Limb (tissue), 2 donors: ENCODE data around the gene ATXN1L.
"Not testable (repeated sequence)": the region's sequence is repeated elsewhere in the genome, so short reads cannot be mapped to it uniquely, and the experiment has no call there.

Experiments
- DNase-seq, 2 donors: peaks; one replicate each; pipeline ENCODE4 v3.0.0-alpha.2; 2016; ENCODE audit errors: extremely low spot score in 2 of 2

ATXN1L gene

DNA sequence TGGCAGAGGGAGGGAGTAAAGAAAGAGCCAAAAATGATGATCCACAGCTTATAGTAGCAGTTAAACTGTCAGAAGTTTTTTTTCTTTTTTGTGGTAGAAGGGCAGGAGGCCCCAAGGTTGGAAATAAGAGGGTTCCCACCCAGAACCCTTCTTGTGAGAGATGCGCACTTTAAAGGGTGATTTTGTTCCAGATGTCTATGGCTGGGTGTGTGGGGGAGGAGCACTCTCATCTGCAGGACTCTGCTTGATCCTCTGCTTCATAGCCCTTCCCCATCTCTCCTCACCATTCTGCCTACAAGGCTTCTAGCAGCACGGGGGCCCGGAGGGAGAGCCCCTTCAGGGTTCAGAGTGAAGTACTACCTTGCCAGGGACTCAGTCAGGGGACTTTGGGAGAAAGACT is 6.4 kb downstream of the ATXN1L start:
- no peak for DNase-seq

GRCh38 chr16:71852561-71852960 is 6.8 kb downstream of the ATXN1L start:
- no peak for DNase-seq

DNA sequence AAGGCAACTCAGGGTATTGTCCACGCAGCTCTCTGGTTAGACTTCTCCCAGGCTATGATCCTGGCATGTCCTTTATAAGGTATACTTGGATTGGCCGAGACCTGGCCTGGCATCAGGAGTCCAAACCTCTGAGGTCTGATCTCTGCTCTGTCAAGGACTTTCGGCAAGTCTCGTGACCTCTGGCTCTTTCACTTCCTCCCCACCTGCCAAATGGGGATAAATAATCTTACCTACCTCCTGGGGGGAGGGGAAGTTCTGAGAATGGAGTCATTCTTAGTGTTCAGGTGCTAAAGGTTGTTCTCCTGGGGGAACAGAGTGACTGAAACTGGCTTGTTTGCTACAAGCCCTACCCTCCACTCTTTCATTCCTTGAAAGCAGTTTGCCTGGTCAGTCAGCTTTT is 7.6 kb downstream of the ATXN1L start:
- no peak for DNase-seq

DNA sequence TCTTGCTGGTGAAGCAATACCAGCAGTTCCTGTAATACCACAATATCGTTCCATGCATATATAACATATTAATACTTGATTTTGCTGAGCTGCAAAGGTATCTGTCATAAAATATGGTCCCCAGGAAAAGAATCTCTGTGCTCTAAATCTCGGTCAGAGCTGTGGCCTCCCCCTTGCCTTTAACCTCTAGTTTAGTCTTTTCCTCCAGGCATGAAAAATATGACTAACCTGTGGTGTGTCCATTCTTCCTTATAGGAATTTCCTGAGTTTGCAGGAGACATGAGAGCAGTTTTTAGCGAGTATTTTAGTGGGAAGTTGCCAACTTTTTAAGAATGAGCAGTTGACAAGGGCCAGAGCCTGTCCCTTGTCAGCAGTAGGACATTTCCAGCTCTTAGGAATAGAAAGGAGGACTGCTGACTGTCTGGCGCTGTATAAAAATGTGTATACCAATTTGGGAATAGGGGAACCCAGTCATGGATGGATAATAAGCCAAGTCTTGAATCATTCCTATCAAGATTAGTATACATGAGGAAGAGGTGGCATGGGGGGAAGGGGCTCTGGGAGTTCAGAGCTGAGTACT is 8.7 kb downstream of the ATXN1L start:
- no peak for DNase-seq

- no peak for DNase-seq
Observed at GRCh38 chr16:71855937-71856662, 10.3 kb downstream of the ATXN1L start.

GRCh38 chr16:71859762-71860521 is 14.2 kb downstream of the ATXN1L start:
- DNase-seq: no peak

- DNase-seq: no peak
Observed at GRCh38 chr16:71863995-71864394, 18.2 kb downstream of the ATXN1L start.

GRCh38 chr16:71865173-71865863 is 19.5 kb downstream of the ATXN1L start:
- no peak for DNase-seq

GRCh38 chr16:71867175-71867574 is 21.4 kb downstream of the ATXN1L start:
- DNase-seq: not testable (repeated sequence)

DNA sequence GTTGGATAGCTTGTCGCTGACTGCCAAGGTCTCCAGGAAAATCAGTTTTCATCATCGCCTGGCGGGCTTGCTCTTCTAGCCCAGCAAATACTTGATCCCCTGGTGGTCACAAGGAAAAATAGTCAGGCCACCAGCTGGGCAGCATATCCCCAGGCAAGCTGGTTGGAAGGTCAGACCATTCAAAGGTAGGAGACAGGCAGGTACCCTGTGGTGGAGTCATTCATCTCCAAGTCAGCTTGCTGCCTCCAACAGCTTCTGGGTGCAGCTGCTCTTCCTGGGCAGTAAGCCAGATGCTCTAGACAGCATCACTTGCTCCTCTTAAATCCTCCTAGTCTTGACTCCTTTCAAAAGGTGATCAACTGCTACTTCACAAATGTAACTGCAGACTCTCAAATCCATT is 22.2 kb downstream of the ATXN1L start:
- no peak for DNase-seq

DNA sequence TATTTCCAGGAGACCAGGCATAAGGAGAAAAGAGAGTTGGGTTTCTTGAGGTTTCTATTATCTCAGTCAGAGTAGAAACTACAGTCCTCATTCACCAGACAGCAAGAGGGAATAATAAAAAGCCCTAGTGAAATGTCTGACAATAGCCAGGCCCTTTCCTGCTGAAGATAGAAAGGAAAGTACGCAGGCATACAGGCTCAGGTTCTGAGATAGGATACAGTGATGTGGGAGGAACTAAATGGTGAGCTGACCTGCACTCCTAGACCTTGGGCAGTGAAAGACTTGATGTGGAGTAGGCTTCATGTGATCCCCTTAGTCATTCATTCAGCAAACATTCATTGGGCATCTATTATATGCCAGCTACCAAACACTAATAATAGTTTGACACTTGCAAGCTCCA is 23.3 kb downstream of the ATXN1L start:
- DNase-seq: no peak

- no peak for DNase-seq
Observed at GRCh38 chr16:71870818-71871217, 25.0 kb downstream of the ATXN1L start.

DNA sequence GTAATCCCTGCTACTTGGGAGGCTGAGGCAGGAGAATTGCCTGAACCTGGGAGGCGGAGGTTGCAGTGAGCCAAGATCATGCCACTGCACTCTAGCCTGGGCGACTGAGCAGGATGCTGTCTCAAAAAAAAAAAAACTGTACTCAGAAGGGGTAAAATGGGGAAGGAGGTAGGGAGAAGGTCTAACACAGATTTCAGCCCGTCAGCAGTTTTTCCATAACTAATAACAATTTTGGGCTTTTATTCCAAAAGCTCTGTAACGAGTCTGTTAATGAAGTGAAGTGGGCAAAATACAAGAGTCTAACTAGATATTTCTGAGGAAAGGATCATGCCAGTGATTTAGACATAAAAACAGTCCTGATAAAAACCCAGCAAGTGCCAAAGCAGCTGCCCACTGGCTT is 27.4 kb downstream of the ATXN1L start:
- DNase-seq: no peak

- DNase-seq: no peak
Observed at GRCh38 chr16:71878911-71879310, 33.1 kb downstream of the ATXN1L start.

DNA sequence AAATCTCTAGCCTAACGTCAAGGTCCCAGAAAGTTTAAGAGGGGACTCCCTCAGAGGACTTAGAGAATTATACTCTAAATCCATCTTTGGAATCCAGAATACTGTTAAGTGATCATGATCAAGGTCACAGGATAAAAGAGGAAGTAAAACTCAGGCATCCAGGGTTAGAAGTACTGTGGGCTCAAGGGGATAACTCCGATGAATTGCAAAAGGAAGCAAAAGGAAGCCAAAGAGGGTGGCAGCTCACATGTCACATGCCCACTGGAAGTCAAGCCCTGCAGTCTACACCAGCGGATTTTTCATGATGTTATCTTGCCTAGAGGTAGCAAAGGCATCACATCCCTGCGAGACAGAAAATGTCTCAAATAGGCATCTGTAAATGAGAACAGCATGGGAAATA is 34.4 kb downstream of the ATXN1L start:
- no peak for DNase-seq

DNA sequence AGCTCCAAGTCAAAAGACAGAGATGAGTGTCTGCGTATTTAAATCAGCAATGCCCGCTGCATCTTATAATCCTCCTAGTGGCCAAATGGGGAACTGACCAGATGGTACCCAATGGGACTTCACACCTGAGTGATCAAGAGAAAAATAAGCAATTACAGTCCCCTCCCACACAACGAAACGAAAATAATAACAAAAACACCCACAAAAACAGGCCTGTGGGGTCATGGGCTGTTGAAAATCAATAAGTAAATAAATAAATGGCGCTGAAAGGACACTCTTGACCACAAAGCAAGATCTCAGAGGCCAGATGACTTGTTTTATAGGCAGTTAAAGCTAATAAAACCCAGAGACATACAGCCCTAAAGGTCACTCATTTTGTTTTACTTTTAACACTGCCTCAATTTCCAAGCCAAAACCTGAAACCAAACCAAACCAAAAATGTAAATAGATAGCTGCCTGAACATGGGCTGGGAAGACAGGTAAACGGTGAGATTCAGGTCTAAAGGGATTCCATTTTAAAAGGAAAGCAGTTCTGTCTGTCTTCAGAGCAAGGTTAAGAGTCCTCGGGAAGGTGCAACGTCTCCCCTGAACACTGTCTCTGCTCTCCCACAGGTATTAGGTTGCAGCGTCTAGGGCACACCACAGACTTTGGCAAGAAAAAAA is 36.9 kb downstream of the ATXN1L start:
- peak; percentile 69 to 77 for DNase-seq

- DNase-seq: peak; percentile 17 to 79
Observed at GRCh38 chr16:71883168-71883848, 37.5 kb downstream of the ATXN1L start.

DNA sequence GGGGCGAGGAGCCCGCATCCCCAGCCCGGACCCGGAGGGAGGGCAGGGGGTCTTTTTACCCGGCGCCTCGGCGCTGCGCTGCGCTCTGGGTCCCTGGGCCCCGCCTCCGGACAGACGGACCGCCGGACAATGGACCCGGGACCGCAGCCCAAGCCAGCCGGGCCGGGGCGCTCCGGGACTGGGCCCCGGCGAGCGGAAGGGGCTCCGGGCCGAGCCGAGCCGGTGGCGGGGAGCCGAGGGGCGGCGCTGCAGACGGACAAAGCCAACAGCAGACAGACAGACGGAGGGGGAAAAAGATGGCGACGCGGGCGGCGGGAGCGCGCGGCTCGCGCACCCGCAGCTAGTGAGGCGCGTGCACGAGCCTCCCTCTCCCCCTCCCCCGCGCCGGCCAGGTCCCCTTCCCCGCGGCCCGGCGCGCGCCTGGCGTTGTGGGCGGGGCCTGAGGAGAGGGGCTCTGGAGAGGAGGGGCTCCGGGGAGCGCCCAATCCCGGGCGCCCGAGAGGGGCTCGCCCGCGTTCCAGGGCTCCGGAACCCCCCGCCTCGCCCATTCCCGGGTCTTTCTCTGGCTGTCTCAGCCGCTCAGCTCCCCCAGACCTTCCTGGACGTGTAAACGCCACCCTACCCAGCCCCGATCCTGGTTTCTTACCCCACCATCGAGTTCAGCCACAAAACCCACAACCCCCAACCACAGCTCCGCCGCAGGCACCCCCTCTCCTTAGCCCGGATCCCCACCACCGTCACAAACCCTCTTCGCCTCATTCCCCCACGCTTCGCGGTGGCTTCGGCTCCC is 38.3 kb downstream of the ATXN1L start, which contains the start of gene ZNF821:
ZNF821 (minus strand) TSS at position 334 of the 790 bp plus-strand sequence. CDS start 4,236 bp downstream, outside the sequence.
- DNase-seq: peak; percentile 80 to 93

- no peak for DNase-seq
Observed at GRCh38 chr16:71885261-71885650, 39.5 kb downstream of the ATXN1L start.

- DNase-seq: no peak
Observed at GRCh38 chr16:71889147-71889546, 43.4 kb downstream of the ATXN1L start.
